GM19455 (cell line): ENCODE data around the gene PHF24.

Experiments
- ATAC-seq: cut with Tn5 transposase; IDR thresholded peaks from one replicate; pipeline ENCODE4 v1.9.1; 2021; ENCODE audit not compliant: unreplicated experiment

PHF24 gene

DNA sequence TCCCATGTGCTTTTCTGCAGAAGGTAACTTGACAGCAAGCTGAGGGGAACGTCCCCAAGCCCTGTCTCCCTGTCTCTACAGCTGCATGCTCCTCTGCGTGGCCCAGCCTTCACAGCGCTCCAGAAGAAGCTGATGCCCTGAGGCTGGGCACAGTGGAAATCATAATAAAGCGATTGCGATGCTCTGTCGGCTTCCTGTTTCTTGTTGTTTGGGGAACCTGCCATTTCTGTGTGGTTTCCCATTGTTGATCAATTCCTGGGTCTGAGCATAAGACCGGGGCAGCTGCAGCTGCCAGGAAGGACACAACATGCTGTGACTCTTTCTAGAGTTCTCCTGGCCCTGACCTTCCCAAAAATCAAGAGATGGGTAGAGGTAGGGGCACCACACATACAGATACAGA is 24.3 kb downstream of the PHF24 start:
- ATAC-seq = no peak

- no peak for ATAC-seq
Observed at GRCh38 chr9:34983209-34983608, 25.1 kb downstream of the PHF24 start.

GRCh38 chr9:34984049-34984448 is 26.0 kb downstream of the PHF24 start:
- ATAC-seq = no peak

GRCh38 chr9:34985311-34985899 is 27.3 kb downstream of the PHF24 start:
- ATAC-seq = no peak

DNA sequence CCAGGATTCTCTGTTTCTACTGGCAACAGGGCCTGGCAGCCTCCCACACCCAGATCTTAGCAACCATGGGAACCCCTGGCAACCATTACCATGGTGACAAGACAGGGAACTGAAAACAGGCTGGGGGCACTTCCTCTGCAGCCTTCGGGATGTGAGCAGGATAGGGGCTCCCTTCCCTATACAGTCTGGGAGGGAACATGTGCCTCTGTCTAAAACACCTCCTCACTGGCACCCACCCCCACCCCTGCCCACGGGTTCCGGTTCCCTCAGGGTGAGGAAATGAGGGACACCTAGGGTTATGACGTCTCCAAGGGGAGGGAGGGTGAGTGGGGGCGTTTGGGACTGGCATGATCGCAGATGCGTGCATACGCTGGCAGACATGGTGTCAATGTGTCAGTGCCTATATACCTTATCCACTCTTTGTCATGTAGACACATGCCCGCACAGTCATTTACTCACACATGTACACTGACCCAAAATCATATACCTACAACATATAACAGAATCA is 28.5 kb downstream of the PHF24 start:
- no peak for ATAC-seq

GRCh38 chr9:34987160-34987901 is 29.2 kb downstream of the PHF24 start:
- no peak for ATAC-seq

DNA sequence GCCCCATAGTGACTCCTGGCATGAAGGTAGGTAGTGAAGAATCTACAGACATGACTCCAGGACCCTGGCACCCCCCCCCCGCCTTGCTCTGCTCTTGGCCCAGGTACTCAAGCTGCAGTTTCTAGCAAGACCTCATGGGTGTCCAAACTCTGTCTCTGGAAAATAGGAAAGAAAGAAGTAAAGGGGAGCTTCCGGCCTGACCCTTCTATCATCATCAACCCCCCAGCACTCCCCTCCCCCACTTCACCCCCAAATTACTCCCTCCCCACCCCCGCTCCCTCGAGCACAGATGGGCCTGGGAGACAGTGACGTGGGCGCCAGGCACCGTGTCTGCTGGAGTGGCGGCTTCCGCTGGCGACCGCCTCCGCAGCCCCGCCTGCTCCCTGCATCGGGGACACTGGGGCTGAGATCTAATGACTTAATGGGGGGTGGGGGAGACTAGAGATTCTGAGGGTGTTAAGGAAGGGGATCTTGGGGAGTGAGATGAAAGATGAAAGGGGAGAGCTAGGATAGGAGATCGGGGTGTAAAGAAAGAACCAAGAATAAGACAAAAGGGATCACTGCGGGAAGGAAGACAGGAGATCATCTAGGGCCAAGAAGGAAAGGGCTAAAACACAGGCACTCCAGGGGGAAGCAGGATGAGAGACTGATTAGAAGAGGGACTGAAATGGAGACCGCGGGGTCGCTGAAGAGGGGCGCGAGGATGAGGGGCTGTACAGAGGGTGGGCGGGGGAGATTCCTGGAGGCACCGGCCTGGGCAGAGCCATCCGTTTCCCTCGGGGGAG is 30.3 kb downstream of the PHF24 start:
- ATAC-seq = no peak

- peak; percentile 88 for ATAC-seq
Observed at GRCh38 chr9:34989003-34989945, 31.2 kb downstream of the PHF24 start, which contains the start of gene DNAJB5. Gene DNAJB5, plus strand, starts transcription at chr9:34989745. Its CDS starts 886 bp downstream, at chr9:34990631.

DNA sequence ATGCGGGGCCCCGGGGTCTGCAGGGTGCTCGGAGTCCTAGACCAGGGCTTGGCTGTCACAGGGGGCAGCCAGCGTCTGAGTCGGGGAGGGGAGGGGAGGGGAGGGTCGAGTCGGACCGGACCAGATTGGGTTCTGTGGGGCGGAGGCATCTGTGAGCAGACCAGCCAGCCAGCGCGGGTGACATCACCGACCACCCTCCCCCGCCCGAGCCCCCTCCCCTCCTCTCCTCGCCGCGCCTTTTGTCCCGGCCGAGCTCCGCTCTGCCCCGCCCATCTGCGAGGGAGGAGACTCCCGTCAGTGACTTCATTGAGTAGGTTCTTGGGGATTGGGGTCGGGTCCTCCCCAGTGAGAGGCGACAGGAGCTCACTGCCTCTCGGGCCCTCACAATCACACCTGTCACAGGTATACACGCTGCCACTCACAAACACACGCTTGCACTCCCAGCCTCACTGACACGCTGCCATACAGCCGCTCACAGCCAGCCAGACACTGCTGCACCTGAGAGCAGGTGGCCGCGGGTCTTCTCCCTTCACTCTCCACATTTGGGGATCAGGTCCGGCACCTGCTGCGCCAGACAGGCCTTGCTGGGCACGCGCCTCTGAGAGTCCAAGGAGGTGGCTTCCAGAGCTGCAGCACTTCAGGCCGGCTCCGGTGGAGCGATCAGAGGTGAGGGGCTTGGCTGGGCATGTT is 32.0 kb downstream of the PHF24 start:
- no peak for ATAC-seq

- no peak for ATAC-seq
Observed at GRCh38 chr9:34990908-34991606, 33.0 kb downstream of the PHF24 start.

DNA sequence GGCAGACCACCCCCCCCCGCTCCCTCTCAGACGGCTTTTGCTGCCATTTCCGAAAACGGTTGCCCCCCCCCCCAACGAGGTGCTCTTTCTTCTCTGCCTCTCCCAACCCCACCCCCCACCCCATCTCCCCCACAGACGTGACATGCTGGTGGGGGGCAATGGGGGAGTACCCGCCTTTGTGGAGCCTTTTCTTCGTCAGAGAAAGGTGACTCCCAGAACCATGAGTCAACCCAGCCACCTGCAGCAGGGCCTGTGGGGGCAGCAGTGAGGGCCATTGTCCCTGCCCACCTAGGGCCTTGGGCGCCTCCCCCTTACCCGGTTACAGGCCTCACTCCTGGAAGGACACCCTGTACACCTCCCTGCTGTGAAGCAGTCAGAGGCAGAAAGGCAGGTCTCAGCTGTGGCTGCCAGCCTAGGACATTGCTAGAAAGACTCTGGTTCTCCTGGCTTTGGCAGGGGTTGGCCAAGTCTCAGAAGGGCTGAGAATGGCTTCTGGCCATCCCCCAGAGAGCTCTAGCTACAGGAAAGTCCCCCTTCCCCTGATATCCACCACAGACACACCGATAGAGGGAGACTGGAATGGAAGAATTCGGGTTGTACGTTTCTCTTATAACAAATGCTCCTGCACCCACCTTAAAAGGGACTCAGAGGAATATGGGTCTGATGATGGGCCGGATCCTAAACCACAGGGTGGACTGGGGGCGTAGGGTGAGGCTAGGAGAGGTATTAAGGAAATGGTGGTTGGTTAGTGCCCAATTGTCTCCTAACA is 33.7 kb downstream of the PHF24 start:
- ATAC-seq = no peak

GRCh38 chr9:34992376-34992951 is 34.4 kb downstream of the PHF24 start:
- ATAC-seq = no peak

DNA sequence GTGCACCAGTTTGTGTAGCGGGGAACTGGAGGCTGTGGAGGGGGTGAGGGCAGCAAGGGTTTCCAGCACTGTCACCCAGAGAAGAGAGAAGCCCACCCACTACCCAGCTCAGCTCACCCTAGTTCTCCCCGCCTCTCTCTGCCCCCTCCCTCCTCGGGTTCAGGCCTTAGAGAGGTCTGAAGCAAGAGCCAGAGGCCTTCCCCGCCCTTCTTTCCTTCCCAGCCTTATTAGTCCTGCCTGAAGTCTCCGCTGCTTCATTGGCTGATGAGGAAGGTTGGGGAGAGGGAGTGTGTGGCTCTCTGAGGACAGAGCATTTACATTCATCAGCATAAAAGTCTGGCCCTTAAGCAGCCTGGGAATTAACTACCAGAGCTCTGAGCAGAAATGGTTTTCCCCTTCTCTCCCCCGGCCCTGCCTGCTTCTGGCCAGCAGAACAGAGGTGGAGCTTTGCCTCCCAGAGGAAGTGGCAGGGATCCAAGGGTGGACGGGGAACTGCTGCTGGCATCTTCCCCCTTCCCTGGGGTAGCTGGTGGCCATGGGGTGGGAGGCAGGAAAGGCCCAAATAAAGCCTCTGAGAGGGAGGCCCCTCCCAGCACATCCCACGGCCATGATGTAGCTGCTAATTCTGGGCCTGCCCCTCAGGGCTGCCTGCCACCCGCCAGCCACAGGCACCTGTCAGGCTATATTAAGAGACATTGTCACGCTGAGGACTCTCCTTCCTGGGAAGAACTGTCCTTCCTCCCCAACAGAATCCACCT is 35.6 kb downstream of the PHF24 start:
- ATAC-seq = no peak

- ATAC-seq = no peak
Observed at GRCh38 chr9:34994260-34994899, 36.3 kb downstream of the PHF24 start.

DNA sequence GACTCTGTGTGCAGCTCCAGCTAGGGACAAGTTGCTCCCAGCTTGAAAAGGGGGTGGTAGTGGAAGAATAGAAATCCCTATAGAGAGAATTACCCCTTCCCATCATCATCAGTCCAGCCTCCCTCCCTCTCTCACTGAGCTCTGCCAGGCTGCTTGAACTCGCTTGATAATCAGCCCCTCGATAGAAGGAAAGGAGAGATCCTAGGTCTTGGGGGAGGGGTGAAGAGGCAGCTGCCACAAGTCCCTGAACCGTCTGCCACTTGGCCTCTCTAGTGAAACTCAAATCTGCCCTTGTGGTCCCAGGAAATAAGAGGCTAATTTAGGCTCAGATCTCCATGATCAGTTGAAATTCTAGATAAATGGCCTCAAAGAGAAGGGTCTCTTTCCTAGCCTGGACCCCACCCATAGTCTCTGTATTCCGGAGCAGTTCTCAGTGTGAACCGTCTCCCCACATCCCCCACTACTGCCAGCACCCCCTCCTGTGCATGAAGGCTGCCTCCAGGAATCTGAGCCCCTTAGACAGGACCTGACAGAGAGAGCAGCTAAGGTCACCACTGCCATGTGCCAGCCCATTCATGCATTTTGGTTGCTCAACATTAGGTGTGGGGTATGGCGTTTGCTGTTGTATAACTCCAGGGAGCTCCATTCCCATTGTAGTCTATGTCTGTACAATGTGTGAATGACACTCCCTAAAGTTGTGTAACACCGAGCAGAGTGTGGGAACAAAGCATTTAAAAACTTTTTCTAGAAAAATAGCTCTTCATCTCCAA is 37.0 kb downstream of the PHF24 start:
- ATAC-seq = no peak

DNA sequence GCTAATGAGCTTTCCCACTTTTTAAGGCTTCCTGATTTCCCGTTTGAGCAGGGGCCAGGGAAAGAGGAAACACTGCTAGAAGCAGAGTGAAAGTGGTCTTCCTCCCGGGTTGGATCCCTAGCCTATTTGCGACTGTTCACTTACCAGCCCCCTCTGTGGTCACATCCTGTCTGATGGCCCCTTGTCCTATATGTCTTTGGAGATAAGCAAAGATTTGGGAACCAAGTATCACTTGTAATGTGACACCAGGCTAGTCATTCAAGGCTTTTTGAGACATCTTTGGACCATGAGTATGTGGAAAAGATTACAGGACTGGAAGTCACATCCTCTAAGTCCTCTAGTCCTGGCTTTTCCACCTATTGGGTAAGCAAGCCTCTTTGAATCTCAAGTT is 37.6 kb downstream of the PHF24 start:
- ATAC-seq = no peak
